ENCODE measurements around the gene ERG28. TPM values are rescaled to one million over a fixed set of nuclear protein-coding genes. Genes with fewer than 3 reads are reported as not detected.

Gene ERG28
- total and polyA plus RNA-seq, 2 experiments from 2014 or later, result 12.7 to 60.7 TPM

- Histone ChIP-seq H3K4me3 (no peak overlapping the region), H3K27me3 (no peaks in the 10 kb centered on the region), H3K9me3 (ENCODE audit: low read depth) (no peaks in the 10 kb centered on the region), H3K36me3 (no peaks in the 10 kb centered on the region), H3K4me1 (ENCODE audit: low read depth) (no peaks in the 10 kb centered on the region), H3K27ac (no peak overlapping the region)
- TF ChIP-seq CTCF (IDR thresholded peaks at IDR 0.05; ENCODE audit: low read depth, low read length), result no peak
- DNase-seq (ENCODE audit: low read depth in 1 of 2, low spot score in 1 of 2), result no peak
Observed at GRCh38 chr14:75634848-75635247, 25.8 kb downstream of the ERG28 start.

GRCh38 chr14:75631453-75631831, 29.2 kb downstream of the ERG28 start:
- DNase-seq (ENCODE audit: low read depth in 1 of 2, low spot score in 1 of 2), result no peak
- TF ChIP-seq CTCF (IDR thresholded peaks at IDR 0.05; ENCODE audit: low read depth, low read length), result no peak
- no peaks in the 10 kb centered on the region for H3K27me3 ChIP-seq
- no peaks in the 10 kb centered on the region for H3K36me3 ChIP-seq
- H3K27ac ChIP-seq, result no peak overlapping the region
- no peaks in the 10 kb centered on the region for H3K4me1 ChIP-seq (ENCODE audit: low read depth)
- no peak overlapping the region for H3K4me3 ChIP-seq
- no peaks in the 10 kb centered on the region for H3K9me3 ChIP-seq (ENCODE audit: low read depth)

GRCh38 chr14:75630695-75631452, 29.8 kb downstream of the ERG28 start:
- Histone ChIP-seq H3K36me3 (no peaks in the 10 kb centered on the region), H3K4me3 (no peak overlapping the region), H3K9me3 (ENCODE audit: low read depth) (no peaks in the 10 kb centered on the region), H3K4me1 (ENCODE audit: low read depth) (no peaks in the 10 kb centered on the region), H3K27me3 (no peaks in the 10 kb centered on the region), H3K27ac (no peak overlapping the region)
- DNase-seq (ENCODE audit: low read depth in 1 of 2, low spot score in 1 of 2), result no peak
- no peak for TF ChIP-seq CTCF (IDR thresholded peaks at IDR 0.05; ENCODE audit: low read depth, low read length)

GRCh38 chr14:75628816-75629215, 31.9 kb downstream of the ERG28 start:
- Histone ChIP-seq H3K27me3 (no peaks in the 10 kb centered on the region), H3K9me3 (ENCODE audit: low read depth) (no peaks in the 10 kb centered on the region), H3K36me3 (no peaks in the 10 kb centered on the region), H3K27ac (no peak overlapping the region), H3K4me3 (no peak overlapping the region), H3K4me1 (ENCODE audit: low read depth) (no peaks in the 10 kb centered on the region)
- no peak for DNase-seq (ENCODE audit: low read depth in 1 of 2, low spot score in 1 of 2)
- no peak for TF ChIP-seq CTCF (IDR thresholded peaks at IDR 0.05; ENCODE audit: low read depth, low read length)

GRCh38 chr14:75627406-75627805, 33.3 kb downstream of the ERG28 start:
- TF ChIP-seq CTCF (IDR thresholded peaks at IDR 0.05; ENCODE audit: low read depth, low read length), result no peak
- Histone ChIP-seq H3K4me1 (ENCODE audit: low read depth) (no peaks in the 10 kb centered on the region), H3K27ac (no peak overlapping the region), H3K9me3 (ENCODE audit: low read depth) (no peaks in the 10 kb centered on the region), H3K4me3 (no peak overlapping the region), H3K27me3 (no peaks in the 10 kb centered on the region), H3K36me3 (no peaks in the 10 kb centered on the region)
- no peak for DNase-seq (ENCODE audit: low read depth in 1 of 2, low spot score in 1 of 2)
